Ectodermal cell (in vitro differentiated cells): Measurements from ENCODE around the gene GAS6.
"Not testable (repeated sequence)": the region's sequence is repeated elsewhere in the genome, so short reads cannot be mapped to it uniquely, and the experiment has no call there.

Experiments
- H3K27ac ChIP-seq: 2 replicates; pipeline ENCODE4 v1.7.0; 2013; ENCODE audit warnings: mild to moderate bottlenecking, low read depth, low read length; ENCODE audit not compliant: insufficient read depth, poor library complexity, severe bottlenecking
- H3K27me3 ChIP-seq: 2 replicates; pipeline ENCODE4 v1.7.0; 2013; ENCODE audit warnings: mild to moderate bottlenecking, low read length; ENCODE audit not compliant: insufficient read depth, control insufficient read depth, poor library complexity, severe bottlenecking
- H3K36me3 ChIP-seq: one replicate; pipeline ENCODE4 v1.7.0; 2013; ENCODE audit warnings: low read length; ENCODE audit not compliant: control insufficient read depth, insufficient read depth
- H3K4me1 ChIP-seq: one replicate; pipeline ENCODE4 v1.7.0; 2013; ENCODE audit warnings: low read length; ENCODE audit not compliant: control insufficient read depth, insufficient read depth
- H3K4me3 ChIP-seq: 2 replicates; pipeline ENCODE4 v1.7.0; 2013; ENCODE audit warnings: low read depth, low read length, control low read depth; ENCODE audit not compliant: insufficient read depth
- H3K9me3 ChIP-seq: 2 replicates; pipeline ENCODE4 v1.7.0; 2013; ENCODE audit warnings: mild to moderate bottlenecking, low read length, moderate library complexity; ENCODE audit not compliant: control insufficient read depth
- WGBS, 2 experiments: methylation state at CpG; one replicate each; pipeline ENCODE4 v1.1.7; 2013; ENCODE audit warnings: missing lambda C conversion rate in 2 of 2; 5-methylcytosine and 5-hydroxymethylcytosine counted together

Gene GAS6

GRCh38 chr13:113874177-113874576 is 10.3 kb upstream of the GAS6 start:
- Histone ChIP-seq H3K4me3 (no peak overlapping the region), H3K27me3 (no peaks in the 10 kb centered on the region), H3K27ac (no peak overlapping the region), H3K36me3 (no peaks in the 10 kb centered on the region), H3K9me3 (no peaks in the 10 kb centered on the region), H3K4me1 (peaks cover 7% of the 10 kb centered on the region)
- 93 to 96% methylated on average over 10 of the region's 10 CpGs for WGBS, 2 experiments

DNA sequence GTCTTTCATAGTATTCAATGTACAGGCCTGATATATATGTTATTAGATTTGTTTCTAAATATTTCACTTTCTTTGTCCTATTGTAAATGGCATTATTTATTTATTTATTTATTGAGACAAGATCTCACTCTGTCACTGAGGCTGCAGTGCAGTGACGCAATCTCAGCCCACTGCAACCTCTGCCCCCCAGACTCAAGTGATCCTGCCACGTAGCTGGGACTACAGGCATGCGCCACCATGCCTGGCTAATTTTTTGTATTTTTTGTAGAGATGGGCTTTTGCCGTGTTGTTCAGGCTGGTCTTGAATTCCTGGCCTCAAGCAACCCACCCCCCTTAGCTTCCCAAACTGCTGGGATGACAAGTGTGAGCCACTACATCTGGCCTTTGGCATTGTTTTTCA is 5.4 kb upstream of the GAS6 start:
- H3K27me3 ChIP-seq = peaks cover 17% of the 10 kb centered on the region
- no peak overlapping the region for H3K4me3 ChIP-seq
- no peaks in the 10 kb centered on the region for H3K36me3 ChIP-seq
- 88 to 89% methylated on average over 4 of the region's 4 CpGs for WGBS, 2 experiments
- peaks cover 6% of the 10 kb centered on the region for H3K4me1 ChIP-seq
- H3K27ac ChIP-seq = no peak overlapping the region
- no peaks in the 10 kb centered on the region for H3K9me3 ChIP-seq

- peaks cover 28% of the 10 kb centered on the region for H3K27me3 ChIP-seq
- 88 to 91% methylated on average over 5 of the region's 5 CpGs for WGBS, 2 experiments
- H3K36me3 ChIP-seq, H3K27ac ChIP-seq, H3K9me3 ChIP-seq, H3K4me3 ChIP-seq, H3K4me1 ChIP-seq: not testable (repeated sequence)
Measured at GRCh38 chr13:113867913-113868312, 4.0 kb upstream of the GAS6 start.

DNA sequence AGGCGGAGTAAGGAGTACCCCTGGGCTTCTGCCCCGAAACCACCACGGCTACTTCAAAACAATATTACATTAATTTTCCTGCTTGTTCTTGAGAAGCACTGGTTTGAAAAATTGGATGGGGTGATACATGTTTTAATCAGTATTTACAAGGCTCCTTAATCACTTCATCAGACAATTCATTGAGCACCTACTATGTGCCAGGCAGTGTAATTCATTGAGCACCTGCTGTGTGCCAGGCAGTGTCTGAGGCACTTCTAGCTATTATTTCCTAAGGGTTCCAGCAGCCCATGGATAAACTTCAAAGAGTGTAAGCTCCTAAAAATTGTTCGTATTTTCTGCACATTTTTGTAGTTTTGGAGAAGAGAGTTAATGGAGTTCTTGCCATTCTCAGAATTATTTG is 1.6 kb upstream of the GAS6 start:
- Histone ChIP-seq H3K36me3 (no peaks in the 10 kb centered on the region), H3K4me1 (peaks cover 33% of the 10 kb centered on the region), H3K4me3 (no peak overlapping the region), H3K27ac (no peak overlapping the region), H3K27me3 (peaks cover 37% of the 10 kb centered on the region), H3K9me3 (no peaks in the 10 kb centered on the region)
- WGBS, 2 experiments = 95 to 100% methylated on average over 3 to 4 of the region's 4 CpGs

- WGBS, 2 experiments = 52% methylated on average over 10 of the region's 10 CpGs
- Histone ChIP-seq H3K9me3 (no peaks in the 10 kb centered on the region), H3K4me1 (peaks cover 42% of the 10 kb centered on the region), H3K4me3 (peak overlapping the region; percentile 61), H3K27ac (no peak overlapping the region), H3K36me3 (no peaks in the 10 kb centered on the region), H3K27me3 (peaks cover 37% of the 10 kb centered on the region)
Measured at GRCh38 chr13:113864273-113864890, 506 bp upstream of the GAS6 start.

DNA sequence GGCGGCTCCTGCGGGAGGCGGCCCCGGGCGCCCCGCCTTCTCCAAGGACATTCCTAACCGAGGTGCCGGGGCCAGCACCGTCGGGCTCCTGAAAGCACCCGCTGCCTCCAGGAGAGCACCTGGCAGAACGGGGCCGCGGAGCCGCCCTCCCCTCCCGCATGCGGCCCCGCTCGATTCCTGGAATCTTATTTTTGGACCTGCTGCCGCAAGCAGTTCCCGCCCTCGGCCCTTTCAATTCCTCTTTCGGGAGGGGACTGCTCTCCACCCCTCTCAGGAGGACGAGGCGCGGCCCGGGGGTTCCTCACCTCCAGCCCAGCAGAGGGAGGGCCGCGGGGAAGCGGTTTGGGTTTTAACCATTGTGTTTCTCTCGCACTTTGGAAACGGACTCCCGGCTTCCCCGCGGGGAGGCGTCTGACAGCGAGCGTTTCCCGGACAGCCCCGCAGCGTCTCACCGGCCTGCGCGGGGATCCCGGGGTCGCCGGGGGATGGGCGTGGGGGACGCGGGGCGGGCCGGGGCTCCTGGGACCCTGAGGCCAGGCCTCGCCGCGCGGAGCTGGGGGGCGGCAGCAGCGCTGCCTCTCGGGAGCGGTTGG is 849 bp downstream of the GAS6 start:
- no peak overlapping the region for H3K27ac ChIP-seq
- 1% methylated on average over 60 of the region's 60 CpGs for WGBS, 2 experiments
- no peaks in the 10 kb centered on the region for H3K9me3 ChIP-seq
- H3K36me3 ChIP-seq = no peaks in the 10 kb centered on the region
- peaks cover 37% of the 10 kb centered on the region for H3K27me3 ChIP-seq
- peak overlapping the region; percentile 61 for H3K4me3 ChIP-seq
- H3K4me1 ChIP-seq = peaks cover 45% of the 10 kb centered on the region

DNA sequence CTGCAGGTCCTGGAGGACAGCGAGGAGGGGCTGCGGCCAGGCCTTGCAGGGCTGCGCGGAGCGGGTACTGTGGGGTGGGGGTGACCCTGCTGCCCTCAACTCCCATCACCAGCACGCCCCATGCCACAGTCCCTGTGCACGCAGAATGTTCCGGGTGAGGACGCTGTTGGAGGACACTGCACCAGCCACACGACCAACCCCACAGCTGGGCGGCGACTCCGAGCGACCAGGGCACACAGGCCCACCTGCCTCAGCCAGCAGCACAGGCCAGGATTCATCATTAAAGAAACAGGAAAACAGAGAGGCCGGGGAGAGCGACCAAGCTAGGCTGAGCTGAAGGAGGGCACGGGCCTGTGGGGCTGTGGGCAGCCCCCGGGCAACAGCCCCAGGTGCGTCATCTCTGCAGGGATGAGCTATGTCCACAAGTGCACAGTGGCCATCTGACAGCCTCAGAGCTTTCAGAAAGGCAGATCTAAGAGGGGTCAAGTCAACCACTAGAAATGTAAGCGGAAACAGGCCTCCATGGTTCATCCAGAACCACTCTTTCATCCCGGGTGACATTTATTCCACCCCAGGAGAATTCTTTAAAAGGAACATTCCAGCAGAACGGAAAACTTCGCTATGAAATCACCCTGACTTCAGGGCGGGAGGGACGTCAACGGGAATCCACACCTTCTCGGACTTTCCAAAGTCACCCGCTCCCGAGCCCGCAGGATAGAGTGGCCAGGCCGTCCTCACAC is 1.5 kb downstream of the GAS6 start:
- H3K27ac ChIP-seq = no peak overlapping the region
- no peaks in the 10 kb centered on the region for H3K9me3 ChIP-seq
- H3K4me1 ChIP-seq = peaks cover 49% of the 10 kb centered on the region
- WGBS, 2 experiments = 64 to 65% methylated on average over 31 of the region's 31 CpGs
- H3K27me3 ChIP-seq = peaks cover 37% of the 10 kb centered on the region
- no peaks in the 10 kb centered on the region for H3K36me3 ChIP-seq
- peak overlapping the region; percentile 61 for H3K4me3 ChIP-seq

GRCh38 chr13:113861433-113862030 is 2.3 kb downstream of the GAS6 start:
- Histone ChIP-seq H3K36me3 (no peaks in the 10 kb centered on the region), H3K9me3 (no peaks in the 10 kb centered on the region), H3K4me1 (peaks cover 51% of the 10 kb centered on the region), H3K4me3 (no peak overlapping the region), H3K27ac (no peak overlapping the region), H3K27me3 (peaks cover 37% of the 10 kb centered on the region)
- WGBS, 2 experiments = 62 to 66% methylated on average over 10 to 12 of the region's 12 CpGs

DNA sequence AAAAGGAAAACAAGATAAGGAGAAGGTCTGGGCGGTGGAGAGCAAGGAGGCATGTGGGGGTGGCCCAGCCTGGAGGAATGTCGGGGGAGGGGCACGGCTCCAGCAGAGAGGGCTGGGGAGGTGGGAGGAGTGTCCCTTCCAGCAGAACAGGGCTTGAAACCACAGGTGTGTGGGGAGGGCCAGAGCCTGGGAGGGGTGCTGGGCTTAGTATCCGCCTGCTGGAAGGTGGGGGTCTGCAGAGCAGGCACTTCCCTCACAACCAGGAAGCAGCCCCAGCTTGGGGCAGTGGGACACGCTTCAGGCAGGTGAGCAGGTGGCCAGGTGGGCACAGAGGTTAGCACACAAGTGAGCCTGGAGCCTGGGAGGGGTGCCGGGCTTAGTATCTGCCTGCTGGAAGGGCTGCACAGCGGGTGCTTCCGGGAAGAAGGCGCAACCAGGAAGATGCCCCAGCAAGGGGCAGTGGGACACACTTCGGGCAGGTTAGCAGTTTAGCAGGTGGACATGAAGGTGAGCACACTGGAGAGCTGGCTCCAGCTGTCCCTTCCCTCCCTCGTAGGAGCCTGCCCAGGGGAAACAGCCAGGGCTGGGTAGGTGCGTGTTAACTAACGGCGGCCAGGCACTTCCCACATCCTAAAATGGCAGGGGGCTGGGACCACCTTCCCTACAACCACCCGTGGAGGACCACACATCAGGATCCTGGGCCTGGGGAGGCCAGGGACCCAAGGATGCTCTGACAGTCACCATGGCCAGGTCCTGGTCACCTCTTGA is 3.0 kb downstream of the GAS6 start:
- H3K27me3 ChIP-seq = peaks cover 36% of the 10 kb centered on the region
- H3K9me3 ChIP-seq = no peaks in the 10 kb centered on the region
- 36 to 39% methylated on average over 15 of the region's 15 CpGs for WGBS, 2 experiments
- no peaks in the 10 kb centered on the region for H3K36me3 ChIP-seq
- H3K4me3 ChIP-seq = no peak overlapping the region
- H3K4me1 ChIP-seq = peaks cover 51% of the 10 kb centered on the region
- no peak overlapping the region for H3K27ac ChIP-seq
